Endometrial microvascular endothelial cells (primary cell): ENCODE data around the gene GALE. TPM values are rescaled to one million over a fixed set of nuclear protein-coding genes. Genes with fewer than 3 reads are reported as not detected.
"Not testable (repeated sequence)": the region's sequence is repeated elsewhere in the genome, so short reads cannot be mapped to it uniquely, and the experiment has no call there.

Experiments
- in situ Hi-C: cut with HindIII; loops from 2 replicates; pipeline ENCODE4 v1.10.0; 2017; ENCODE audit warnings: low sequenced_read_pairs, low pct_unique_long_range_greater_than_20kb; ENCODE audit errors: inconsistent ontology term
- total RNA-seq: library from RNA; depleted of rRNA; stranded (reverse); fragments of >200 nt; gene quantifications from one replicate; pipeline ENCODE4 v1.2.3, GENCODE V29; 2015; ENCODE audit errors: inconsistent ontology term

GALE gene
- total RNA-seq, 1 donor from 2014 or later, result 86.0 TPM

GRCh38 chr1:23814016-23814415, 13.5 kb upstream of the GALE start:
- in situ Hi-C loops, result no loop called here

- in situ Hi-C loops, result no loop called here
Measured at GRCh38 chr1:23810818-23811540, 10.4 kb upstream of the GALE start.

DNA sequence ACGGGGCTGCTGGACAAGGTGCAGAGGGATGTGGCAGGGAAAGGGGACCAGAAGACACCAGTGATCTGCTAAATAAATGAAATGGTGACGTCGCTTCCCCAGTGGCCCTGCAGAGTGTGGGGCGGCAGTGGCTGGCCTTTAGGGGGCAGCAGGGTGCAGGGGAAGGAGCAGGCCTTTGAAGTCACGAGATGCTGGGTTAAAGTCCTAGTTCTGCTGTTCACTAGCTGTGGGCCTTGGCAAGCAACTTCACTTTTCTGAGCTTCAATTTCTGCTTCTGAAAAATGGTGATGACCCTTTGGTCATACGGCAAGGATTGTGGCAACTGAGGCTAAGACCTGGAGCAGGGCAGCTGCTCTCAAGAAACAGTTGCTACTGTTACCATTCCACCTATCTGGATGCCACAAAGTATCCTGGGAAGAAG, 9.2 kb upstream of the GALE start:
- in situ Hi-C loops, result no loop called here

- in situ Hi-C loops, result no loop called here
Measured at GRCh38 chr1:23807453-23807852, 6.9 kb upstream of the GALE start.

GRCh38 chr1:23806280-23806679, 5.7 kb upstream of the GALE start:
- in situ Hi-C loops, result no loop called here

- in situ Hi-C loops, result no loop called here
Measured at GRCh38 chr1:23805025-23805424, 4.5 kb upstream of the GALE start.

GRCh38 chr1:23804183-23804835, 3.8 kb upstream of the GALE start:
- in situ Hi-C loops, result no loop called here

- in situ Hi-C loops, result no loop called here
Measured at GRCh38 chr1:23803674-23804073, 3.1 kb upstream of the GALE start.

DNA sequence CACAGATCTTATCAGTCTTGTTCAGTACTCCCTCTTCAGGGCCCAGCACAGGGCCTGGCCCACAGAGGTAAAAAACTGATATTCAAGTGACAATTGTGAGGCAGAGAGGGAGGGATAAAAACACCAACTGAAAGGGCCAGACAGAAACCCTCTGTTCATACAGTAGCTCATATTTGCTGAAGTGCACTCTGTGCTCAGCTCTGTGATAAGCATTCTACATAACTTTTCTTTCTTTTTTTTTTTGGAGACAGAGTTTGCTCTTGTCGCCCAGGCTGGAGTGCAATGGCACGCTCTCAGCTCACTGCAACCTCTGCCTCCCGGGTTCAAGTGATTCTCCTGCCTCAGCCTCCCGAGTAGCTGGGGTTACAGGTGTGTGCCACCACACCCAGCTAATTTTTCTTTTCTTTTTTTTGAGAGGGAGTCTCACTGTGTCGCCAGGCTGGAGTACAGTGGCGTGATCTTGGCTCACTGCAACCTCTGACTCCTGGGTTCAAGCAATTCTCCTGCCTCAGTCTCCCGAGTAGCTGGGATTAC, 2.3 kb upstream of the GALE start:
- in situ Hi-C loops, result not testable (repeated sequence)

GRCh38 chr1:23801876-23802275, 1.3 kb upstream of the GALE start:
- in situ Hi-C loops, result no loop called here

DNA sequence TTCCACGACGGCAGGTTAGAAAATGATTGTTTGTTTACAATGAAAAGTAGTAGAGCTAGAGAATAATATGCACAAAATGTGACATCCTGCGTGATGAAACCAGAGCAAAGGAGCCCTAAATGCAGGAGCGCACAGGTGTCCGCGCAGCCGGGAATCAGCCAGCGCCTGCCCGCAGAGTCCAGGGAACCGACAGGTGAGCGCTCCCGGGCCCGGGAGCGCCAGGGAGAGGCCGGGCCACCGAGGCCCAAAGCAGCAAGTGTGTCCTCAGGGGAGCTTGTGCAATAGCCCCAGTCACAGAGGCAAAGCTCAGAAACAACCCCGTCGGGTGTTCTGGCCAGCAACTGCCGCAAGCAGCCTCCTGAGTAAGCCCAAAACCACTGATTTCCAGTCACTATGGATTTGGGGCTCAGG, 789 bp upstream of the GALE start:
- in situ Hi-C loops, result no loop called here

DNA sequence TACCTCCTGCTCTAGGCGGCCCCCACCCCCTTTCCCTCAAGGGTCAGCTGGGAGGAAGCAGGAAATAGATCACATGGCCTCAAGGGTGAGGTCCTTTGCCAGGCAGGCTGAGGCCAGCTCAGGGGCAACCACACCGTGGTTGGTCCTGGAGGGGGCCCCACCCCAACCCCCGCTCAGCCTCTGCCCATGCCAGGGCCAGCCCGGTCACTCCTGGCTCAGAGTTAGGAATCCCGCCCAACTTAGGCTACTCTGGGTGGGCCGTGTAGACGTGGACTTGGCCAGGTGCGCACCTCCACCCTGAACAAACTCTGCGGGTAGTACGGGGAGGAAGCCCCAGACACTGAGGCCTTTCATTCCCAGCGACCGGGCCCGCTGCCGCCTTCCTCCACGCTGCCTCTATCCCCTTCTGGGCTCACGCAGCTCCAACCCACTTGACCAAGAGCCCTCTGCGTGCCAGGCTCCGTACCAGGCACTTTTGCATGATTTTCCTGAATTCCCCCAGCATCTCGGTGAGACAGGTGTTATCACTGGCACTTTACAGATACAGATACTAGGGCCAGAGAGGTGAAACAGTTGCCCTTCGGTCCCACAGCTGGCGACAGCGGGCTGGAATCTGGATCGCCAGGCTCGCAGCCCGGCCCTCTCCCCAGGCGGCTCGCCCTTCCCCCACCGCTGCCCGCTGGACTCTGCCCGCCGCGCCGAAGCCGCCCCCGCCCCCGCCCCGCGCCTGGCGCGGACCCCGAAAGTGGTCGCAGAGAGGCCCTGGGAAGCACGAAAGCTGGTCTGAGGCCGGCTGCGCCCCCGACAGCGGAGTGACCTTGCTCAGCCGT, 769 bp downstream of the GALE start:
- in situ Hi-C loops, result no loop called here

- in situ Hi-C loops, result no loop called here
Measured at GRCh38 chr1:23799255-23799569, 1.3 kb downstream of the GALE start.

DNA sequence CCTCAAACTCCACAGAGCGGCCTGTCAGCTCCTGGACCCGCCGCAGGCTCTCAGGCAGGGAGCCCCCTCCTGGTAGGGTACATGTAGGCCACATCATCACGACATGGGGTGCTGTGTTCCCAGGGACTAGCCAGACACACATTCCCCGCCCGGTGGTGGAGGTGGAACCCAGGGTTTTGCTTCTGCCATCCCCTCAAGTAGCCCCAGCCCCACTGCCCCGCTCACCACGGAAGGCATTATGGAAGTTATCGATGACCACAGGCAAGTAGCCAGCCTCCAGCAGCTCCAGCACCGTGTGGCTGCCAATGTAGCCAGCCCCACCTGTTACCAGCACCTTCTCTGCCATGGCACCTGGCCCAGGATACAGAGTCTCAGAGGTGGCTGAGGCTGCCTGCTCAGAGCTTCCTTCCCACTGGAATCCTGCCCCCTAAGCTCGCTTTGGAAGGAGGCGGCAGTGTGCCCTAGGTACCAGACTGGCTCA, 1.9 kb downstream of the GALE start:
- in situ Hi-C loops, result no loop called here

DNA sequence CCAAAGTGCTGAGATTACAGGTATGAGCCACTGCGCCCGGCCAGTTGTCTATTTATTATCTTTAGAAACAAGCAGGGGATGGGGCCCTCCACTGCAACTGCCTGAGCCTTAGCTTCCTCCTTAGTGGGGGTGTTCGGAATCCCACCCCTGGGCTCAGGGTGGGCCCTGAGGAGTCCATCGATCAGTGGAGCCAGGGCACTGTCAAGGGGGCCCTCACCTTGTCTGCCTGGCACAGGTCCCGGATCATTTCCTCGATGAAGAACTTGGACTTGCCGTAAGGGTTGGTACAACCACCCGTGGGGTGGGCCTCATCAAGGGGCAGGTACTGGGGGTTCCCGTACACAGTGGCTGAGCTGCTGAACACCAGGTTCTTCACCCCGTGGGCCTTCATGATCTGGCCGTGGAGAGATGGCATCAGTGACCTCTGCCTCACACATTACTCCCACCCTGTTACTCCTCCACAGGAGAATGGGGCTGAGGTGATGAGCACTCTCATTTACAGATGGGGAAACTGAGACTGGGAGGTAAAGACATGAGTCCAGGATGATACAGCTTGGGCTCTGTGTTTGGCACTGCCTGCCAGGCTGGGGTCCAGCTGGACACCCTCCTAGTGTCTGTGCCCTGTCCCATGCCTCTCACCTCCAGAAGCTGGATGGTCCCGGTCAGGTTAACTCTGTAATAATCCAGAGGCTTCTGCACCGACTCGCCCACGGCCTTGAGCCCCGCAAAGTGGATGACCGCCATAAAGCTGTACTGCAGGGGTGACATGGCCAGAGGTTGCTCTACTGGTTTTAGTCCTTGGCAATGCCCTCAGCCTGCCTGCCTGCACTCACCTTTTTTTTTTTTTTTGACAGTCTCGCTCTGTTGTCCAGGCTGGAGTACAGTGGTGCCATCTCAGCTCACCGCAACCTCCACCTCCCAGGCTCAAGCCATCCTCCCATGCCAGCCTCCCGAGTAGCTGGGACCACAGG, 2.8 kb downstream of the GALE start:
- in situ Hi-C loops, result no loop called here

GRCh38 chr1:23796466-23797271, 3.9 kb downstream of the GALE start:
- in situ Hi-C loops, result no loop called here

- in situ Hi-C loops, result no loop called here
Measured at GRCh38 chr1:23795676-23796465, 4.7 kb downstream of the GALE start.
